Pancreas (tissue), 10 donors: Measurements from ENCODE around the gene RNU1-3. TPM values are rescaled to one million over a fixed set of nuclear protein-coding genes. Genes with fewer than 3 reads are reported as not detected.

Source experiments
- ATAC-seq, 4 donors: fragments of 200-7000 bp; cut with Tn5 transposase; one replicate each; pipeline versions ENCODE4 v1.8.0 to v1.9.1; 2020; ENCODE audit warnings: mild to moderate bottlenecking in 4 of 4, moderate library complexity in 4 of 4
- DNase-seq, 6 donors: peaks; one replicate each; pipeline ENCODE4 v3.0.0-alpha.2; 2020
- FAIRE-seq: peaks from 2 replicates; lab custom pipeline; 2012; peaks lifted over from hg19 to GRCh38; lab: Jason Lieb, UNC
- H3K27ac ChIP-seq, 4 donors: fragments of 200-600 bp; sonication (generic); 1 replicate in 3 of 4; 2 replicates in 1 of 4; pipeline versions ENCODE4 v1.5.0 to v1.8.0; 2020
- H3K27me3 ChIP-seq, 4 donors: fragments of 200-600 bp; one replicate each; pipeline ENCODE4 v1.8.0; 2021
- H3K36me3 ChIP-seq, 3 donors: fragments of 200-600 bp; sonication (generic) in 1 of 3; one replicate each; pipeline versions ENCODE4 v1.5.0 to v1.8.0; 2020 to 2021
- H3K4me1 ChIP-seq, 3 donors: fragments of 200-600 bp; one replicate each; pipeline ENCODE4 v1.8.0; 2021
- H3K4me3 ChIP-seq, 4 donors: fragments of 200-600 bp; sonication (generic) in 2 of 4; one replicate each; pipeline versions ENCODE4 v1.5.0 to v1.8.0; 2020 to 2021
- H3K9me3 ChIP-seq, 4 donors: fragments of 200-600 bp; one replicate each; pipeline ENCODE4 v1.8.0; 2021
- CTCF ChIP-seq, 4 donors: fragments of 200-600 bp; sonication (generic) in 3 of 4; IDR thresholded peaks; one replicate each; pipeline versions ENCODE4 v1.5.0 to v1.8.0; 2021; ENCODE audit warnings: antibody characterized with exemption in 4 of 4
- WGBS, 2 donors: extraction: QIAGEN DNeasy Blood & Tissue Kit; methylation state at CpG; one replicate each; pipeline ENCODE4 v1.1.7; 2013; 5-methylcytosine and 5-hydroxymethylcytosine counted together
- intact Hi-C, 3 donors: fragments of 100-400 bp; cut with DNase I; formaldehyde crosslinking; loops; one replicate each; pipeline versions ENCODE4 v1.11.1 to v1.14.2; 2022
- polyA plus RNA-seq, 2 donors: library from polyadenylated mRNA; stranded (reverse); fragments of 200-250 nt; gene quantifications; one replicate each; pipeline ENCODE4 v1.2.3, GENCODE V29; 2013
- total RNA-seq, 6 donors: library from RNA; stranded (reverse); fragmentation: NEBNext Ultra II Directional in 4 of 6; extraction: Animal tissue kit (Norgen Biotek cat#: 25700) in 4 of 6; gene quantifications; one replicate each; pipeline versions ENCODE4 v1.2.1 to v1.2.4, GENCODE V29; 2021 to 2023
- donor health status: healthy with polysubstance abuse.
- donor health status: DM: no; HTN: no; CAD: no; lungs with moderate emphysema.
- donor health status: DM: no; HTN: no; CAD: no.
- donor health status: control.
- donor health status: control.
- donor health status: Bipolar disorder and iron deficiency.
- donor health status: DM: yes; HTN: yes; CAD: no.
- donor health status: DM: no; HTN: no; CAD: no.
- donor health status: DM: no; HTN: no; CAD: no.
- donor health status: DM: yes; HTN: yes; CAD: no.

The RNU1-3 gene
- total and polyA plus RNA-seq, 8 donors: 687 to 5,169 (median 2,340) TPM; not detected in 2

GRCh38 chr1:16618719-16619118 is 48.0 kb downstream of the RNU1-3 start:
- TF ChIP-seq CTCF (IDR thresholded peaks at IDR 0.05): no peak
- Histone ChIP-seq H3K27ac (no peak overlapping the region), H3K9me3 (no peaks in the 10 kb centered on the region), H3K36me3 (no peaks in the 10 kb centered on the region), H3K4me1 (peaks cover 7 to 10% (median 9%) of the 10 kb centered on the region in 3 donors), H3K27me3 (no peaks in the 10 kb centered on the region), H3K4me3 (no peak overlapping the region)
- FAIRE-seq: no peak
- ATAC-seq: no peak
- intact Hi-C loops: loop anchor here in 1 of 3 donors (10.0 kb wide), 1 partner anchor 326 kb away; no protein-coding TSS in a partner anchor
- peak in 5 of 6 donors; percentile 35 to 84 (median 47) for DNase-seq
- 83 to 84% methylated on average over 15 of the region's 15 CpGs for WGBS, 2 donors

GRCh38 chr1:16617778-16618580 is 48.8 kb downstream of the RNU1-3 start:
- Histone ChIP-seq H3K4me3 (no peak overlapping the region), H3K4me1 (peaks cover 3 to 10% (median 9%) of the 10 kb centered on the region in 3 donors), H3K36me3 (no peaks in the 10 kb centered on the region), H3K27ac (no peak overlapping the region), H3K9me3 (no peaks in the 10 kb centered on the region), H3K27me3 (no peaks in the 10 kb centered on the region)
- DNase-seq (peak in 2 of 6 donors; percentile 11 to 13), FAIRE-seq (no peak), ATAC-seq (no peak)
- intact Hi-C loops: loop anchor here in 1 of 3 donors (10.0 kb wide), 1 partner anchor 327 kb away; no protein-coding TSS in a partner anchor
- 70 to 79% methylated on average over 7 of the region's 7 CpGs for WGBS, 2 donors
- no peak for TF ChIP-seq CTCF (IDR thresholded peaks at IDR 0.05)

GRCh38 chr1:16617114-16617631 is 49.6 kb downstream of the RNU1-3 start:
- 87 to 88% methylated on average over 20 of the region's 20 CpGs for WGBS, 2 donors
- no peaks in the 10 kb centered on the region for H3K36me3 ChIP-seq
- H3K27ac ChIP-seq: no peak overlapping the region
- peaks cover 6 to 13% (median 13%) of the 10 kb centered on the region in 3 donors for H3K4me1 ChIP-seq
- intact Hi-C loops: loop anchor here in 1 of 3 donors (10.0 kb wide), 1 partner anchor 328 kb away; no protein-coding TSS in a partner anchor
- TF ChIP-seq CTCF (IDR thresholded peaks at IDR 0.05): no peak
- H3K27me3 ChIP-seq: no peaks in the 10 kb centered on the region
- no peaks in the 10 kb centered on the region for H3K9me3 ChIP-seq
- ATAC-seq: no peak
- peak in 5 of 6 donors; percentile 30 to 67 (median 34) for DNase-seq
- no peak overlapping the region for H3K4me3 ChIP-seq
- no peak for FAIRE-seq

Other genes starting within 250 kb of the RNU1-3 start
- under 1 TPM in 1 of 6 donors, not detected in 5; 0.90 TPM for gene SPATA21, start 229.5 kb downstream of the RNU1-3 start, total RNA-seq
- gene SPATA21, start 229.5 kb downstream of the RNU1-3 start, polyA plus RNA-seq: under 1 TPM; 0.53 to 0.77 TPM
- gene NECAP2, start 226.2 kb downstream of the RNU1-3 start, total RNA-seq: 10 to 100 TPM; 11.9 to 37.8 (median 14.1) TPM
- gene NECAP2, start 226.2 kb downstream of the RNU1-3 start, polyA plus RNA-seq: 10 to 100 TPM; 18.5 to 20.0 TPM
- gene RNU1-1, start 152.7 kb downstream of the RNU1-3 start, total RNA-seq: 1,000 to 10,000 TPM in 4 of 6 donors, 100 to 1,000 TPM in 2; 687 to 5,169 (median 2,340) TPM
- not detected for gene RNU1-1, start 152.7 kb downstream of the RNU1-3 start, polyA plus RNA-seq
- 10 to 100 TPM; 12.4 to 32.2 (median 14.3) TPM for gene NBPF1, start 53.4 kb downstream of the RNU1-3 start, total RNA-seq
- gene NBPF1, start 53.4 kb downstream of the RNU1-3 start, polyA plus RNA-seq: 1 to 10 TPM; 4.0 to 5.8 TPM
- 1,000 to 10,000 TPM in 4 of 6 donors, 100 to 1,000 TPM in 2; 687 to 5,169 (median 2,340) TPM for gene RNU1-4, start 73.6 kb upstream of the RNU1-3 start, total RNA-seq
- gene RNU1-4, start 73.6 kb upstream of the RNU1-3 start, polyA plus RNA-seq: not detected
- 1,000 to 10,000 TPM in 4 of 6 donors, 100 to 1,000 TPM in 2; 687 to 5,169 (median 2,340) TPM for gene RNU1-2, start 229.0 kb upstream of the RNU1-3 start, total RNA-seq
- gene RNU1-2, start 229.0 kb upstream of the RNU1-3 start, polyA plus RNA-seq: not detected